Choroid plexus epithelial cell (primary cell): Measurements from ENCODE around the gene FOXP3.

Source experiments
- DNase-seq: peaks from one replicate; pipeline ENCODE4 v3.0.0-alpha.2; 2010; ENCODE audit warnings: low read depth
- H3K4me3 ChIP-seq: 2 replicates; pipeline ENCODE4 v1.5.1; 2011; ENCODE audit warnings: low read depth, mild to moderate bottlenecking, control low read depth, low read length, moderate library complexity
- CTCF ChIP-seq: conservative IDR thresholded peaks from 2 replicates; pipeline ENCODE4 v1.5.1; 2011; ENCODE audit warnings: low read depth, mild to moderate bottlenecking, control low read depth, inconsistent platforms, low read length, moderate library complexity

The FOXP3 gene

DNA sequence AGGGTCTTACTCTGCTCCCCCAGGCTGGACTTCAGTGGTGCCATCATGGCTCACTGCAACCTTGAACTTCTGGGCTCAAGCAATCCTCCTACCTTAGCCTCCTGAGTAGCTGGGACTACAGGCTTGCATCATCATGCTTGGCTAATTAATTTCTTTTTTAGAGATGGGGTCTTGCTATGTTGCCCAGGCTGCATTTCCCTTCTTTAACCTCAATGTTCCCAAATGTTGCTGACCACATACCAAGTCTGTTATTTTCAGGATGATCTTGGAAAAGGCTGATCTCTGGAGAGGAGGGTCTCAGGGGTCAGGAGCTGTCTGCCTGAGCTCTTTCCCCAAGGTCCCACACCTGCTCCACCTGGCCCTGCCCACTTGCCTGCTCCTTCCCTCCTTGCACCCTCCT lies 44.4 kb downstream of the FOXP3 start:
- no peak overlapping the region for H3K4me3 ChIP-seq
- no peak for TF ChIP-seq CTCF
- DNase-seq = no peak

DNA sequence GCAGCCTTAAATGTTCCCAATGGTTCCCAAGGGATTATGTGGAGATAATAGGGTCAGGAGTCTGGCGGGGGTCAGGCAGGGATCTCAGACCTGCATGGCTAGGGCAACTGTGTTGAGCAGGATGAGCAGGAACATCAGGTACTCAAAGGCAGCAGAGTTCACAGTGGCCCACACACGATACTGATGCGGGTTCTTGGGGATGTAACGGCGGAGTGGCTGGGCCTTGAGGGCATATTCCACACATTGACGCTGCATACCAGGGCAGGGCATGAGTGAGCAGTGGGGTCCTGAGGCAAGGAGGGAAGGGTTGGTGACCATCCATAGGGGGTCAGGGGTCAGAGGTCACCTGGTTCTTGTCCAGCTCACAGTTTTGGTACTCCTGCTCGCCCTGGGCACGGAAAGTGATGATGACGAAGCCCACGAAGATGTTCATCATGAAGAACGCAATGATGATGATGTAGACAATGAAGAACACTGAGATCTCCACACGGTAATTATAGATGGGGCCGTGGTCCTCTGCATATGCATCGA lies 49.4 kb downstream of the FOXP3 start:
- no peak for DNase-seq
- no peak for TF ChIP-seq CTCF
- H3K4me3 ChIP-seq = no peak overlapping the region

GRCh38 chrX:49214416-49214815 lies 50.1 kb downstream of the FOXP3 start:
- DNase-seq = no peak
- H3K4me3 ChIP-seq = no peak overlapping the region
- no peak for TF ChIP-seq CTCF

DNA sequence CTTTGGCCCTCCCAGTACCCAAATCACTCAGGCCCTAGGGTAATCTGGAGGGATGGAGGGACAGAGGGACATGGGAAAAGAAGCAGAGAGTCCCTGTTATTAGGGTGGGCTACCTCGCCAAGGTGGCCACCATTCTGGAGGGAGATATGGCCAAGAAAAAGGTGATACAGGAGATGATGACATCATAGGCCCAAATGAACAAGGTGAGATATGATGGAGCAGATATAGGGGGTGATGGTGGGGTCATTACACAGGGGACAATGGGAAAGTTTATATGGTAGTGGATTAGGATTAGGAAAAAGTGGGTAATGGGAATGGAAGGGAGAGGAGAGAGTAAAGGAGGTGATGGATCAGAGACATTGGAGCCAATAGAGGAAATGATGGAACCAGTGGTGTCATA lies 51.6 kb downstream of the FOXP3 start:
- TF ChIP-seq CTCF = no peak

DNA sequence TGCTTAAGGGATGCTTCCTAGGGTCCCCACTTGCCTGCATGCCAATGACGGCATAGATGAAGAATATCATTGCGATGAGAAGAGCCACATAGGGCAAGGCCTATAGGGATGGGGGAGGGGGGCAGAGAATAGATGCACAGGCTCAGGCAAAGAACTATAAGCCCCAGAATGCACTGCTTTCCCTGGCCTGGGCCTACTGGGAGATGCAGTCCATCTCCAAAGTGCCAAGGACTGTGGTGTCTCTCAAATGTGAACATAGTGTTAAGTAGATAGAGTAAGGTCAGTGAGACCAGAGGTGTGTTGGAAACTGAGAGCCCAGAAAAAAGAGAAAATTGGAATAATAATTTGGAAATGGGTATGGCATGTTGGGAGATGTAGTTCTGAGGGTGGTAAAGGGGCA lies 52.3 kb downstream of the FOXP3 start:
- no peak for TF ChIP-seq CTCF

More for the DNA sequence above, 51.6 kb downstream of the FOXP3 start:
- no peak overlapping the region for H3K4me3 ChIP-seq
- DNase-seq = no peak

DNA sequence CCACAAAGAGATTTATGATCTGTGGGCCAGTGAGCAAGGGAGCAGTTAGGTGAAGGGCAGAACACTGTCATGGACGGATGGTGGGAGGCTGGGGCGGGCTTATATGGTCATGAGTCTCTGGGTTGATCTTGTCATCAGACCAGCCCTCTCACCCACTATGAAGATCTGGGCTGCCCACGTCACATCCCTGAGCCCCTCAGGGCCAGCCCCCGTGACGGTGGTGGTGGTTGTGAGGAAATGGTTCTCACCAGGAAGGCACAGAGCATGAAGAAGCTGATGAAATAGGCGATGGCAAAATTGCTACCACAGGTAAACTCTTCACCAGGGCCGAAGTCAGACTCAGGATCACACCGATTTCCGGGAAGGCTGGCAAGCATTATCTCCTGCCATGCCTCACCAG lies 53.4 kb downstream of the FOXP3 start:
- DNase-seq = no peak
- no peak overlapping the region for H3K4me3 ChIP-seq
- TF ChIP-seq CTCF = no peak

More for the DNA sequence above, 52.3 kb downstream of the FOXP3 start:
- no peak for DNase-seq
- H3K4me3 ChIP-seq = no peak overlapping the region

DNA sequence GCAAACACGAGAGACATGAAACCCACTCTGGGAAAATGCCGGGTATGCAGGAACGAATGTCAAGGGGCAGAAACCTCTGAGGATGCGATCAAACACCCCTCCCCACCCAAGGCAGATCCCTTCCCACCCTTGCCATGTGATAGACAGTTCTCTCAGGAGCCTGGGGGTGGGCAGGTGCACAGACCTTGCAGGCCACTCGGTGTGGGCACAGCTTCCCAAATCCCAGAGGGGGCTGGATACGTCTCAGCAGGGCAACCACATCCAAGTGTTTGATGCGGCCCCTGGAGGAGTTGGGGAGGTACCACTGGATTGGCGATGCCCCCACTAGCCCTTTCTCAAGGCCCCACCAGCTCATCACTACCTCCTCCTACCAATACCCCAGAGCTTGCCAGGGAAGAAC lies 54.1 kb downstream of the FOXP3 start:
- DNase-seq = no peak
- TF ChIP-seq CTCF = no peak

More for the DNA sequence above, 54.1 kb downstream of the FOXP3 start:
- no peak overlapping the region for H3K4me3 ChIP-seq
